ENCODE measurements around the gene NF1.

- TF ChIP-seq REST (IDR thresholded peaks at IDR 0.05; ENCODE audit: insufficient read depth in 1 of 2, low read depth in 2 of 2, low read length in 2 of 2), result no peak
- TF ChIP-seq SIN3A (IDR thresholded peaks at IDR 0.05; ENCODE audit: borderline replicate concordance, insufficient read depth, low read length), result no peak
- TF ChIP-seq TAF1 (IDR thresholded peaks at IDR 0.05; ENCODE audit: borderline replicate concordance, insufficient read depth, low read length), result no peak
- TF ChIP-seq POLR2AphosphoS5 (IDR thresholded peaks at IDR 0.05; ENCODE audit: low read depth, low read length), result no peak
Measured at GRCh38 chr17:31211352-31212012, 116.7 kb downstream of the NF1 start.
